Measurements from ENCODE around the gene PCDHGA6.
"Not testable (repeated sequence)": the region's sequence is repeated elsewhere in the genome, so short reads cannot be mapped to it uniquely, and the experiment has no call there.

Gene PCDHGA6

GRCh38 chr5:141373673-141374317 lies at the start of gene PCDHGA6:
PCDHGA6 (plus strand) TSS chr5:141373891; CDS start chr5:141374084, 193 bp downstream.
- peak; percentile 48 for DNase-seq (ENCODE audit: low read depth)

DNA sequence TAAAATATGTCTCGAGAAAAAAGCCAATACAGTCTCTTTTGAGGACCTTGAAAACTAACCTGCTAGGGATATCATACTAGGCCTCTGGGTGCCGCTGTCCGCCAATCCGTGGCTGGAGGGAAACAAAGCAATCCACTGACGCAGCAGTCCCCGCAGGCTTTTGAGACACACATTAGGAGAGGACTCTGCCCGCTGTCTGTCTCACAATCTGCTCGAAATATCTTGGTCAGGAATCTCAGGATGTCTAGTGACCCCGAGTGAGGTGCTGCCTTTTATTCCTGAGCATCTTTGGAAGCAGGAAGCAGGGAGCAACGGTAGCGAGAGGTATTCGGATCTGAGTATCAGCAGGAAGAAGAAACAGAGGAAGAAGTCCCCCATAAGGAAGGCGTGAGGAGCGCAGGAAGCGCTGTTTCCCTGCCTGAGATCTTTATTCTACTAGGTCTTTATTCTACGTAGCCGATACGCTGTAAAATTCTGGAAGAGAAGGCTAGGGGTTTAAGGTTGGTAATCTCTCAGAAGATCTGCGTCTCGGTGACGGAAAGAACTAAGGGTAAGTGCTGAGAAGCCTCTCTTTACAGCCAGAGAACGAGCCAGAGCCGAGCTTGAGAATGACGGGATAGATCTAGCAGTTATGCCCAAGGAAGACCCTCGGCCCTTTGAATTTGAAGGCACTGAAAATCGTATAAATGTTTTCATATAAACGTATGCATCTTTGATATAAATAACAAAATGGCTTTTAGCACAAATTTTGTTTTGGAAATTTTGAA lies 47.4 kb upstream of the PCDHGA6 start:
- peak; percentile 76 for DNase-seq (ENCODE audit: low read depth)

GRCh38 chr5:141328231-141328630 lies 45.5 kb upstream of the PCDHGA6 start:
- no peak for DNase-seq (ENCODE audit: low read depth)

DNA sequence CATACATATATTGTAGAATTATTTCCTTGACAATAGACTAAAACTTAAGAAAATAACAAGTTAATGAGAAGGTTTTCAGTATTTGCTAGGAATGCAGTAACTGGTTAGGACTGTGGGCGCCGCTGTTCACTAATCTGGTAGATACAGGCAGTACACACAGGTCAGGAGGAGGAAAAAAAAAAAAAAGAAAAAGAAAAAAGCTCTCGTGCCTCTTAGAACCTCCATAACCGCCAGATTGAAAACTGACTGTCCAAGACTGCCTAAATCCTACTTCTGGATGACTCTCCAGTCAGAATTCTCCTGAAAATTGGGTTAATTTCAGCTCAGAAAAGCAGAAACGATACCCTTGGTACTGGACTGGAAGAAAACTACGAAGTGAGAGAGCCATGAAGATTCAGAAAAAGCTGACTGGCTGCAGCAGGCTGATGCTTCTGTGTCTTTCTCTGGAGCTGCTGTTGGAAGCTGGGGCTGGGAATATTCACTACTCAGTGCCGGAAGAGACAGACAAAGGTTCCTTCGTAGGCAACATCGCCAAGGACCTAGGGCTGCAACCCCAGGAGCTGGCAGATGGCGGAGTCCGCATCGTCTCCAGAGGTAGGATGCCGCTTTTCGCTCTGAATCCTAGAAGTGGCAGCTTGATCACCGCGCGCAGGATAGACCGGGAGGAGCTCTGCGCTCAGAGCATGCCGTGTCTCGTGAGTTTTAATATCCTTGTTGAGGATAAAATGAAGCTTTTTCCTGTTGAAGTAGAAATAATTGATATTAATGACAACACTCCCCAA lies 43.2 kb upstream of the PCDHGA6 start, which contains the start of gene PCDHGA1:
TSS of gene PCDHGA1 (plus strand) at position 216 of the 782 bp plus-strand sequence.
- DNase-seq (ENCODE audit: low read depth) = peak; percentile 71

GRCh38 chr5:141332571-141332970 lies 41.1 kb upstream of the PCDHGA6 start:
- not testable (repeated sequence) for DNase-seq (ENCODE audit: low read depth)

DNA sequence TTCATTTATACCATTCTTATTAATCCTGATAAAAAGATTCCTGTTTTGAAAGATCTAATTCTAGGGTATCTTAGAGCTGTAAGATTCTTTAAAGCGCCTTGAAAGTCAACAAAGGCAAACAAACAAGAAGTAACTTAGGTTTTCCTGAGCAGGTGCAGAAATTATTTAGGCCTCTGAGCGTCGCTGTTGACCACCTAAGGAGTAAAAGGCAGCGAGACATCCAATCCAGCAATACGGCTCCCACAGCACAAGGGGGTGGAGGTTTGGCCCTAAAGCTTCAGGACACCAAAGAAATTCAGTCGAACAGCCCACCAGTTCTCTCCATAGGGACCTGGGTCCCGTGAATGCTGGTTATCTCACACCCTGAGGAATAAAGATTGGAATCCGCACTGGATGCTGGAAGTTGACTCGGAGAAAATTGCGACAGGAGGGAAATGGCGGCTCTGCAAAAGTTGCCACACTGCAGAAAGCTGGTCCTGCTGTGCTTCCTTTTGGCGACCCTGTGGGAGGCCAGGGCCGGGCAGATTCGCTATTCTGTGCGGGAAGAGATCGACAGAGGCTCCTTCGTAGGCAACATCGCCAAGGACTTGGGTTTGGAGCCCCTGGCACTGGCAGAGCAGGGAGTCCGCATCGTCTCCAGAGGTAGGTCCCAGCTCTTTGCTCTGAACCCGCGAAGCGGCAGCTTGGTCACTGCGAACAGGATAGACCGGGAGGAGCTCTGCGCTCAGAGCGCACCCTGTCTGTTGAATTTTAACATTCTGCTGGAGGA lies 35.0 kb upstream of the PCDHGA6 start, which contains the start of gene PCDHGA2:
TSS of gene PCDHGA2 (plus strand) at position 223 of the 769 bp plus-strand sequence.
- DNase-seq (ENCODE audit: low read depth) = peak; percentile 73

DNA sequence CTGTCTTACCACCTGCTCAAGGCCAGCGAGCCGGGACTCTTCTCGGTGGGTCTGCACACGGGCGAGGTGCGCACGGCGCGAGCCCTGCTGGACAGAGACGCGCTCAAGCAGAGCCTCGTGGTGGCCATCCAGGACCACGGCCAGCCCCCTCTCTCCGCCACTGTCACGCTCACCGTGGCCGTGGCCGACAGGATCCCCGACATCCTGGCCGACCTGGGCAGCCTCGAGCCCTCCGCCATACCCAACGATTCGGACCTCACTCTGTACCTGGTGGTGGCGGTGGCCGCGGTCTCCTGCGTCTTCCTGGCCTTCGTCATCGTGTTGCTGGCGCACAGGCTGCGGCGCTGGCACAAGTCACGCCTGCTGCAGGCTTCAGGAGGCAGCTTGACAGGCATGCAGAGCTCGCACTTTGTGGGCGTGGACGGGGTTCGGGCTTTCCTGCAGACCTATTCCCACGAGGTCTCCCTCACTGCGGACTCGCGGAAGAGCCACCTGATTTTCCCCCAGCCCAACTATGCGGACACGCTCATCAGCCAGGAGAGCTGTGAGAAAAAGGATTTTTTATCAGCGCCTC lies 32.8 kb upstream of the PCDHGA6 start:
- DNase-seq (ENCODE audit: low read depth) = not testable (repeated sequence)

GRCh38 chr5:141342773-141343172 lies 30.9 kb upstream of the PCDHGA6 start:
- no peak for DNase-seq (ENCODE audit: low read depth)

DNA sequence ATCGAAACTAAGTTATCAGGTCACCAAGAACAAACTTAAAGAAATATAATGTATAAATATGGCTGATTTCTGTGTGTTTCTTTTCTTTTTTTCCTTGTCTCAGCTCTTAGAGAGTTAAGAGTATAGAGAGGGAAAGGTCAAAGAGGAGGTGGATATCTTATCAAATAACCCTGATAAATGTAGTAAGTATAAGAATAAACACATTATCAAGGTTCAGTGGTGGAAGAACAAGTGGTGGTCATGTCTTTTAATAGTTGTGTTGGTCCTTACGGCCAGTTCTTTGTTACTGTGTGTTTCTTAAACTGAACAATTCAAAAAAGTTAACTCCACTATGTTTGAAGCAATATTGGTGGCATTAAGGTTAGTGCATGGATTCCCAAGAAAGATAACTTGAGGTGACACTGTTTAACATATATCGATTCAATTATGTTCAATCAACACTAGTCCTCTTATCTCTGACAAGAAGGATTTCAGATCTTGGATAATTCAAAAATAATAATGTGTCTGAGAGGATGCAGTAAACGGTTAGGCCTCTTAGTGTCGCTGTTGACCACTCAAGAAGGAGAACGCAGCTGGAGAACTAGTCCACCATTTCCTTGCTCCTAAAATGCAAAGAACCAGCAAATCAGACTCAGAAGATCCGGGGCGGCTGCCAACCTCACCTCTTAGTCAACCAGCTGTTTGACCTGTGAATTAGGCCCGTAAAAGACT lies 30.3 kb upstream of the PCDHGA6 start, which contains the start of gene PCDHGA3:
TSS of gene PCDHGA3 (plus strand) at position 588 of the 711 bp plus-strand sequence. CDS start 205 bp downstream, outside the sequence.
- peak; percentile 62 for DNase-seq (ENCODE audit: low read depth)

GRCh38 chr5:141343953-141344463 lies 29.7 kb upstream of the PCDHGA6 start:
- DNase-seq (ENCODE audit: low read depth) = no peak

- DNase-seq (ENCODE audit: low read depth) = no peak
Observed at GRCh38 chr5:141345327-141345726, 28.4 kb upstream of the PCDHGA6 start.

DNA sequence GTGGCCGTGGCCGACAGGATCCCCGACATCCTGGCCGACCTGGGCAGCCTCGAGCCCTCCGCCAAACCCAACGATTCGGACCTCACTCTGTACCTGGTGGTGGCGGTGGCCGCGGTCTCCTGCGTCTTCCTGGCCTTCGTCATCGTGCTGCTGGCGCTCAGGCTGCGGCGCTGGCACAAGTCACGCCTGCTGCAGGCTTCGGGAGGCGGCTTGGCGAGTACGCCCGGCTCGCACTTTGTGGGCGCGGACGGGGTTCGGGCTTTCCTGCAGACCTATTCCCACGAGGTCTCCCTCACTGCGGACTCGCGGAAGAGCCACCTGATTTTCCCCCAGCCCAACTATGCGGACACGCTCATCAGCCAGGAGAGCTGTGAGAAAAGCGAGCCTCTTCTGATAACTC lies 27.7 kb upstream of the PCDHGA6 start:
- not testable (repeated sequence) for DNase-seq (ENCODE audit: low read depth)

DNA sequence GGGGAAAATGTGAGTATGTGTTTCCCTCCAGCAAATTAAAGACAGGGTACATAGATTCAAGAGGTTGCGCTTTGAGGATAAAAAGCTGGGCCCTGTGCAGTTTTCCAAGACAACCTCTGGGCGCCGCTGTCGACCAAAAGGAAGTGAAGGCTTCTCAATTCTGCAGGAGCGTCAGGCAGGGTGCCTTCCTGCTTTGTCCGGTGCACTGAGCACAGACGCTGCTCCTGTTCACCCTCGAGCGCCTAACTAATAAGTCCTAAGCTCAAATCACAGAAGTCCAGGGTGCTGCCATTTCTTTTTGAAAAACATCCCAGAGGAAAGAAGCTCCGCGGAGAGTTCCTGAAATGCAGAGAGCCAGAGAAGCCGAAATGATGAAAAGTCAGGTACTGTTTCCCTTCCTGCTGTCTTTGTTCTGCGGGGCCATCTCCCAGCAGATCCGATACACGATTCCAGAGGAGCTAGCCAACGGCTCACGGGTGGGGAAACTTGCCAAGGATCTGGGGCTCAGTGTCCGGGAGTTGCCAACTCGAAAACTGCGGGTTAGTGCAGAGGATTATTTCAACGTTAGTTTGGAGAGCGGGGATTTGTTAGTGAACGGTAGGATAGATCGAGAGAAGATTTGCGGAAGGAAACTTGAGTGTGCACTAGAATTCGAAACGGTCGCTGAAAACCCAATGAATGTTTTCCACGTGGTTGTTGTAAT lies 23.6 kb upstream of the PCDHGA6 start, which contains the start of gene PCDHGB1:
TSS of gene PCDHGB1 (plus strand) at position 183 of the 703 bp plus-strand sequence. CDS start at position 345, 162 bp downstream.
- peak; percentile 36 for DNase-seq (ENCODE audit: low read depth)

DNA sequence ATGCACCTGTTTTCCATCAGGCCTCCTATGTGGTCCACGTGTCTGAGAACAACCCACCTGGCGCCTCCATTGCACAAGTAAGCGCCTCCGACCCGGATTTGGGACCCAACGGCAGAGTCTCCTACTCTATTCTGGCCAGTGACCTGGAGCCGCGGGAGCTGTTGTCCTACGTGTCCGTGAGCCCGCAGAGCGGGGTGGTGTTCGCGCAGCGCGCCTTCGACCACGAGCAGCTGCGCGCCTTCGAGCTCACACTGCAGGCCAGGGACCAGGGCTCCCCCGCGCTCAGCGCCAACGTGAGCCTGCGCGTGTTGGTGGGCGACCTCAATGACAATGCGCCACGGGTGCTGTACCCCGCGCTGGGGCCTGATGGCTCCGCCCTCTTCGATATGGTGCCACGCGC lies 22.1 kb upstream of the PCDHGA6 start:
- DNase-seq (ENCODE audit: low read depth) = no peak

DNA sequence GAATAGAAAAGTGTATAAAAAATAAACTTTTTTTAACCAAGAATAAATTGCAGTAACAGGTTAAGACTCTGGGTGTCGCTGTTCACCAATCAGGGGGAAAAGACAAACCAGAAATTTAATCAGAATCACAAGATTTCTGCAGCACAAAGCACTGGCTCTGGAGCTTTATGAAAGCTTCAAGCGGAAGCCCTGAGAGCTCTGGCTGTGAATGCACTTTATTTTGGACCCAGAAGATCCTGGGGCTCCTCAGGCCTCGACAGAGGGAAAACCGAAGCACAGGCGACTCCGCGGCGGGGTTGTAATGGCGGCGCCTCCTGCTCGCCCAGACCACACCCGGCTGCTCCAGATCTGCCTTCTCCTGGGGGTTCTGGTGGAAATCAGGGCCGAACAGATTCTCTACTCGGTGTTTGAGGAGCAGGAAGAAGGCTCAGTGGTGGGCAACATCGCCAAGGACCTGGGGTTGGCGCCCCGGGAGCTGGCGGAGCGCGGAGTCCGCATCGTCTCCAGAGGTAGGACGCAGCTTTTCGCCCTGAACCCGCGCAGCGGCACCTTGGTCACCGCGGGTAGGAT lies 18.7 kb upstream of the PCDHGA6 start, which contains the start of gene PCDHGA4:
TSS of gene PCDHGA4 (plus strand) at position 122 of the 570 bp plus-strand sequence. CDS start at position 209, 87 bp downstream.
- DNase-seq (ENCODE audit: low read depth) = no peak

- no peak for DNase-seq (ENCODE audit: low read depth)
Observed at GRCh38 chr5:141355641-141356040, 18.1 kb upstream of the PCDHGA6 start.

- no peak for DNase-seq (ENCODE audit: low read depth)
Observed at GRCh38 chr5:141356133-141356532, 17.6 kb upstream of the PCDHGA6 start.

DNA sequence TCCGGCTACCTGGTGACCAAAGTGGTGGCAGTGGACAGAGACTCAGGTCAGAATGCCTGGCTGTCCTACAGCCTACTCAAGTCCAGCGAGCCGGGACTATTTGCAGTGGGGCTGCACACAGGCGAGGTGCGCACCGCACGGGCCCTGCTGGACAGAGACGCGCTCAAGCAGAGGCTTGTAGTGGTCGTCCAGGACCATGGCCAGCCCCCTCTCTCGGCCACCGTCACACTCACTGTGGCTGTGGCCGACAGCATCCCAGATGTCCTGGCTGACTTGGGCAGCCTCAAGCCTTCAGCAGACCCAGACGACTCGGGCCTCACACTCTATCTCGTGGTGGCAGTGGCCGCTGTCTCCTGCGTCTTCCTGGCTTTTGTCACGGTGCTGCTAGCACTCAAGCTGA lies 16.7 kb upstream of the PCDHGA6 start:
- no peak for DNase-seq (ENCODE audit: low read depth)
